CD4-positive, alpha-beta T cell treated with Interleukin-4 for 1 hour (primary cell): ENCODE measurements around the gene TRIM28.
A peak's percentile ranks its signal among the peaks of the same experiment; 100 is the strongest.
"Not testable (repeated sequence)": the region's sequence is repeated elsewhere in the genome, so short reads cannot be mapped to it uniquely, and the experiment has no call there.

ENCODE experiments used
- DNase-seq, 2 donors: peaks; one replicate each; pipeline ENCODE4 v3.0.0-alpha.2; 2020 to 2022

Gene TRIM28

DNA sequence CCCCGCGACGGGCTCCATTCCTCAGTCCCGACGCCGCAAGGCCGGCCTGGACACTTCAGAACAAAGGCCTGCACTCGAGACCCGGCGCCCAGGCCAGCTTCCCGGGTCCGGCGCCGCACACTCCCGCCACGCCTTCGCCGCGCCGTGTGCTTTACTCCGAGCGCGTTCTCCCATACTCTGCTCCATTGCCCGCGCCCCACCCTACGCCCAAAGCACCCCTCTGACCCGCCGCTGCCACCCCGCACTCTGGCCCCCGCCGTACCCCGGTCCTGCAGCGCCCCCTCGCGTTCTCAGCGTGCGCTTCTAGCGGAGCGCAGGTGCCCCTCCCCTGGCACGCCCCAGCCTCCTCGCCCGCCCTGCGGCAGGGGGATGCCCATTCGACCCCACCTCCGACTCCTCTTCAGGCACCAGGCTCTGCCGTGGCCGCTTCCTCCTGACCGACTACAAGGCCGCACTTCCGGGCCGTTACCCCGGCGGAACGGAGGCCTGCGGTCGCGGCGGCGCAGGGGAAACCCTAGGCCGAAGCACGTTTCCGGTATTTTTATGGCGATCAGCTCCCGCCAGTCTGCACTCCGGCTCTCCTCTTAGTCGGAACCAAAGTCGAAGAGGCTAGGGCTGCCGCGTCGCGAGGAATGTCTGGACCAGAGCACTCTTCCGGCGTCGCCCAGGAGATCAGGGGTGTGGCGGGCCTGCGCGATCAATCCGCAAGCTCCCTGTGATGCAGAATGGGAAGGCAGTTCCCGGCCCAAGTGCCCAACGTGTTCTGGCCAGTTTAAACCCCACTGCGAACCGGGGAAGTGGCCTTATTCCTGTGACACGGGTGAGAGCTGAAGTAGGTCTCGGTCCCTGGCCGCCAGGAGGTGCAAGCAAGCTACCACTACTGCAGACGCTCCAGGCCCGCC, 24.3 kb upstream of the TRIM28 start, which contains the start of gene ZBTB45:
Gene ZBTB45, minus strand, starts transcription at position 456 of the 902 bp plus-strand sequence. CDS start 2,137 bp downstream, outside the sequence.
- DNase-seq: peak; percentile 94

DNA sequence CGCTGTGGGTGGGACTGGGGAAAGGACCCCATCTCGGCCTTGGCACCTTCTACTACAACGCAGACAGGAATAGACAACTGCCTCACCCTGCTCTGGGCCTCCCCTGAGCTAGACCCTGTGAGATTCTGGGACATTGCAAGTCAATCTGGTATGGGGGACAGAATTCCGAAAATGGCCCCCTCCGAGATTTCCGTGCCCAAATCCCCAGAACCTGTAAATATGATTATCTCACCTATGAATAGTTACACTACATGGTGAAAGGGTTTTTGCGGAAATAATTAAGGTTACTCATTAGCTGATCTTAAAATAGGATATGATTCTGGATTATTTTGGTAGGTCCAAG, 23.6 kb upstream of the TRIM28 start:
- DNase-seq: no peak

DNA sequence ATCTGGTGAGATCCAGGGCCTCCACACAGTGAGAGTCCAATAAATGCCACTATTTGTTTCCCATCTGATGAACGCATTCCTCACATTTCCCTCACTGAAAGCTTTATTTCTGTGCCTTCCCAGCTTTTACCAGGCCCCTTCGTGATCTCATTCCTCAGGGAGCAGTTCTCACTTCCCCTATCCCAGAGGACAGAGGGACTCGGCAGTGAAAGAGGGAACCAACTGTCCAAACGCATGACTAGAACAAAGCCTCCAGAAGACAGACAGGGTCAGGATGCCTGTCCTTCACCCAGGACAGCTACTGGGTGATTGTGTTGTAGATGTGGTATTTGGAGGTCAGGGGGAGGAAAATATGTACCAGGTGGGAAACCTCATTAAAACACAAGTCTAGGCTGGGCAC, 22.2 kb upstream of the TRIM28 start:
- DNase-seq: no peak

DNA sequence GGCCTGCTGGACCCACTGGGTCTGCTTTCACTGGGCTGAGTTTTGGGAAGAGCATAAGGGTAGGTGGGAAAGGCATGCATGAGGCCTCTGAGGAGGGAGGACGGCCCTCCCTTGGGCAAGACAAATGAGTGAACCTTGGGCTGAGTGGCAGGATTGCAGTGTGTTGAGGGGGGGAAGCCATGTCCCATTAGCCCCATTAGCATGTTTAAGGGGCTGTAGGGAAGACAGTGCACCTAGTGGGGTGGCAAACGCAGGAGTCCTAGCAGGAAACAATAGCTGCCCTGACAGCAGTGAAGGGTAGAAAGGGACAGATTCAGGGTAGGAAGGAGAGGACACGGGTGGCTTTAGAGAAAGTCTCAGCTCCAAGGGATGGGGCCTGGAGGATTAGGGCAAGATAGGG, 21.2 kb upstream of the TRIM28 start:
- DNase-seq: no peak

DNA sequence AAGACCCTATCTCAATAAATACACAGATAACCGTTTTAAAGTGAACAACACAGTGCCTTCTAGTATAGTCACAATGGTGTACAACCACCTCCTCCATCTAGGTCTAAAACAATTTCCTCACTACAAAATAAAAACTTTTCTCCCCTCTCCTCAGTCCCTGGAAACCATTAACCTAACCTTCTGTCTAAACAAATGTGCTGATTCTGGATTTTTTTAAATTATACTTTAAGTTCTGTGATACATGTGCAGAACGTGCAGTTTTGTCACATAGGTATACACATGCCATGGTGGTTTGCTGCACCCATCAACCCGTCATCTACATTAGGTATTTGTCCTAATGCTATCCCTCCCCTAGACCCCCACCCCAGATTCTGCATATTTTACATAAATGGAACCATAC, 14.5 kb upstream of the TRIM28 start:
- DNase-seq: no peak

DNA sequence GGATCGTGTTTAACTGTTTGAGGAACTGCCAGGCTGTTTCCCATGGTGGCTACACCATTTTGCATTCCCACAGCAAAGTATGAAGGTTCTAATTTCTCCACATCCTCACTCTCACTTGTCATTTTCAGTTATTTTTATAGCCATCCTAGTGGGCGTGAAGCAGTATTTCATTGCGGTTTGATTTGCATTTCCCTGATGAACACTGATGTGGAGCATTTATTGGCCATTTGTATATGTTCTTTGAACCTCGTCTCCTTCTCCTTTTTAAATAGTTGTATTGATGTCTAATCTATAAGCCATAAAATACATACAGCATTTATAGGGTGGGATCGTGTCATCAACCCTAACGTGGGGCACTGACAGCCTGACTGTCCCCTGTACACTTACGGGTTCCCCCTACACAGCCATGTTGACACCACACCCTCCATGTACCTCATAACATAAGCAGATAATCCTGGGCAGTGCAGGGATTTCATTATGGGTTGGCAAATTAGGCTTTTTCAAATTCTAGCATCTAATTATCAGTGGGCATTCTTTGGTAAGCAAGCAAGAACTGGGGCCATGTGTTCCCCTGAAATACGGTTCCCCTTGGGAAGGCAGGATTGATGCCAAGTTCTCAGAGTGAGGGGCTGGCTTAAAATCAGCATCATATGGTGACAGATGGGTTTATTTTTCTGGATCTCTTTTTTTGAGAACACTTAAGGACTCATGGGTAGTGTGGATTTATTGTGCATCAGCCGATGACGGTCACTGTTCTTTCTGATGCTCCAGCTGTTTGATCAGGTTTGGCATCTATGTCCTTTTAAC, 12.6 kb upstream of the TRIM28 start:
- DNase-seq: no peak

DNA sequence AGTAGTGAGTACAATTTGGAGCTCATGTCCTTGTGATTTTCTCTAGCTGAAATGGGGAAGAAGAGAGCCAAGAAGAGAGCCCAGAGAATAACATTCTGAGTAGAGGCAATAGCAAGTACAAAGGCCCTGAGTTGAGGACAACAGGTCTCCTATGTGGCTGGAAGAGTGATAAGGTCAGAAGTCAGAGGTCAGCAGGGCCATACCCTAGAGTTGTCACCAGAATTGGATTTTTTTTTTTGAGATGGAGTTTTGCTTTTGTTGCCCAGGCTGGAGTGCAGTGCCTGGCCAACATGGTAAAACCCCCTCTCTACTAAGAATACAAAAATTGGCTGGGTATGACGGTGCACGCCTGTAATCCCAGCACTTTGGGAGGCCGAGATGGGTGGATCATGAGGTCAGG, 8.0 kb upstream of the TRIM28 start:
- no peak for DNase-seq

DNA sequence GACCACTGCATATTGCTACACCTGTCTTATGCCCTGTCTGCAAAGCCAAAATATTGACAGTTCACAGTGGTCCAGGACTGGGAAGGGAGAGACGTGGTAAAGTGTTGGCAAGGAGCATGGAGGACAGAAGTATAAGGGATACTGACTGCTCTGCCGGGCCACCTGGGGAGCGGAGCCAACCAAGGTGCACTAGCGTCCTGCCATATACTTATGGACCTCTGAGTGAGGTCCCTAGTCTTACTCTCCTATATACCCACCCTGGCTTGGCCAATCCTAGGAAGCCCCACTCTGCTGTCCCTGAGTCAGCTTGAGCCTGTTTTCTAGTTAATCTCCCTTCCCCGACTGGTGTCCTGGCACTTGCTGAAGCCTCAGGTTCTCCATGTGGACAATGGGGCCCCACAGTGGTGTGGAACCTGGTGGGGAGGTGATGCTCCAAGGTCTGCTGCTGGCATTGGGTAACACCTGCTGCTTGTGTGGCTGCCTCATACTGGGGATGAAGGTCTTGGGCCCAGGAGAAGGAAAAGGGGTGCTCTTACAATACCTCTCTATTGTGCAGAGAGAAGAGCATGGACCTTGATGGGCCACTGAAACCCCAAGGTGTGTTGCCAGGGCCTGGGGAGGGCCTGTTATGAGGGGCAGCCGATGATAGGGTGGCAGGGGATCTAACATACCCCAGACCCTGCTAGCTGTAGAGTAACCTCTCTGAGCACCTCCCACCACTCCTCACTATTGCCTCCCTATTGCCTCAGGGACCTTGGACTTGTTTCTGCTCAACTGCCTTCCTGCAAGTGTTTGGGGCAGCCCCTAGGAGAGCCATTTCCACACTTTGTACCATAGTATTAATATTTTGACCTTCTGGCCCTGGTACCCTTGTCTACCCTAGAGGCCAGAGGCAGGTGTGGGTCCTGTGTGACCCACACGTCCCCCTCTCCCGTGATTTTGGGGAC, 6.7 kb upstream of the TRIM28 start:
- DNase-seq: no peak

DNA sequence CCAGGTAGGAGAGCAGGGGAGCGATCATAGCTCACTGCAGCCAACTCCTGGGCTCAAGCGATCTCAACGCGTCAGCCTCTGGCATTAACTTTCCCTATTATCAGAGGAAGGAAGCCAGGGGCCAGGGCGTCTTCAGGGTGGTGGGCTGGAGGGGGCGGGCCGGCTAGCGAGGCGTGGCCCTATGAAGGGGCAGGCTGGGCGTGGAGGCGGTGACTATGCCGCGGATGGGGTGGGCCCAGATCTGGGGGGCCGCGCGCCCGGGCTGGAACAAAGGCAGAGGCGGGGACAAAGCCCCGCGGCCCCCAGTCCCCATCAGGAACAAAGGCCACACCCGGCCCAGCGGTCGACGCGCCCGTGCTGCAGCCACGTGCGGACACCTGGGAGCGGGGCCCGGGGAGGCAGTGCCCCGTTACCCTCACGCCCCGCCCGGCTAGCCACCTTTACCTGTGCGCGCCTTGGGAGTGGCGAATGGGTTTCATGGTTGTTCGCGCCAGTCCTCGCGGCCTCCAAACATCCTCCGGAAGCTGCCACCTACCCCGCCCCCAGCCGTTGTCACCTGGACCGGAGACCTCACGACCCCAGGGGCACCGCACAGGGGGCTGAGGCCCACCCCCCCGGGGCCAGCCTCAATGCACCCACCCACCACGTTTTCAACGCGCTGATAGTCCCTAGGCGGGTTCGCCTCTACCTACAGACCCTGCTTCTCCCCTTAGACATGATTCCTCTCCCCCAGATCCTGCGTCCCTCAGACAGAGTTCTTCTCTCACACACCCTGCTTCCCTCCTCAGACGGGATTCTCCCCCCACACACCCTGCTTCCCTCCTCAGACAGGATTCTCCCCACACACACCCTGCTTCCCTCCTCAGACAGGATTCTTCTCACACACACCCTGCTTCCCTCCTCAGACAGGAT, 5.4 kb upstream of the TRIM28 start:
- peak; percentile 36 to 47 for DNase-seq

DNA sequence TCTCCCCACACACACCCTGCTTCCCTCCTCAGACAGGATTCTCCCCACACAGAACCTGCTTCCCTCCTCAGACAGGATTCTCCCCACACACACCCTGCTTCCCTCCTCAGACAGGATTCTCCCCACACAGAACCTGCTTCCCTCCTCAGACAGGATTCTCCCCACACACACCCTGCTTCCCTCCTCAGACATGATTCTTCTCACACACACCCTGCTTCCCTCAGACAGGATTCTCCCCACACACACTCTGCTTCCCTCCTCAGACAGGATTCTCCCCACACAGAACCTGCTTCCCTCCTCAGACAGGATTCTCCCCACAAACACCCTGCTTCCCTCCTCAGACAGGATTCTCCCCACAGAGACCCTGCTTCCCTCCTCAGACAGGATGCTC, 4.7 kb upstream of the TRIM28 start:
- not testable (repeated sequence) for DNase-seq

DNA sequence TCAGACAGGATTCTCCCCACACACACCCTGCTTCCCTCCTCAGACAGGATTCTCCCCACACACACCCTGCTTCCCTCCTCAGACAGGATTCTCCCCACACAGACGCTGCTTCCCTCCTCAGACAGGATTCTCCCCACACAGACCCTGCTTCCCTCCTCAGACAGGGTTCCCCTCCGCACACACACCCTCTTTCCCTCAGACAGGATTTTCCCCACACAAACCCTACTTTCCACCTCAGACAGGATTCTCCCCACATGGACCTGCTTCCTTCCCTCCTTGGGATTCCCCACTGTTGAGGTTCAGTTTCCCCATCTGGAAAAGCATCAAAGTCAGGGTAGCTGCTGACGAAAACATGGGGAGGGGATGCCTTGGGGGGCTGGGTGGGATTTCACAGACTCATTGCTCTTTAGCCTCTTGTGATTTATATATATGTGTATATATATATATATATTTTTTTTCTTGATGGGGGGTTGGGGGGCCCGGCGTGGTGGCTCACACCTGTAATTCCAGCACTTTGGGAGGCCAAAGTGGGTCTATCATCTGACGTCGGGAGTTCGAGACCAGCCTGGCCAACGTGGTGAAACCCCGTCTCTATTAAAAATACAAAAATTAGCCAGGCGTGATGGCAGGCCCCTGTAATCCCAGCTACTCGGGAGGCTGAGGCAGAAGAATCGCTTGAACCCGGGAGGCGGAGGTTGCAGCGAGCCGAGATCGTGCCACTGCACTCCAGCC, 1.1 kb upstream of the TRIM28 start:
- not testable (repeated sequence) for DNase-seq

DNA sequence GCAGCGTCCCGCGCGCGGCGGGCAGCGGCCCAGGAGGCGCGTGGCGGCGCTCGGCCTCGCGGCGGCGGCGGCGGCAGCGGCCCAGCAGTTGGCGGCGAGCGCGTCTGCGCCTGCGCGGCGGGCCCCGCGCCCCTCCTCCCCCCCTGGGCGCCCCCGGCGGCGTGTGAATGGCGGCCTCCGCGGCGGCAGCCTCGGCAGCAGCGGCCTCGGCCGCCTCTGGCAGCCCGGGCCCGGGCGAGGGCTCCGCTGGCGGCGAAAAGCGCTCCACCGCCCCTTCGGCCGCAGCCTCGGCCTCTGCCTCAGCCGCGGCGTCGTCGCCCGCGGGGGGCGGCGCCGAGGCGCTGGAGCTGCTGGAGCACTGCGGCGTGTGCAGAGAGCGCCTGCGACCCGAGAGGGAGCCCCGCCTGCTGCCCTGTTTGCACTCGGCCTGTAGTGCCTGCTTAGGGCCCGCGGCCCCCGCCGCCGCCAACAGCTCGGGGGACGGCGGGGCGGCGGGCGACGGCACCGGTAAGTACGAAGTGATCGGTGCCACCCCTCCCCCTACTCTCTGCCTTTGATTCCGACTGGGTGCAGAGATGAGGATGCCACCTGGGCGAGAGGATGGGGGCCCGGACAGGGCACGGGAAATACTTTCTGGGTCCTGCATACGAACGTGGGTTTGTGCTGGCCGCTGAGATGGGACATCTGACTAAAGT, 874 bp downstream of the TRIM28 start:
- no peak for DNase-seq

DNA sequence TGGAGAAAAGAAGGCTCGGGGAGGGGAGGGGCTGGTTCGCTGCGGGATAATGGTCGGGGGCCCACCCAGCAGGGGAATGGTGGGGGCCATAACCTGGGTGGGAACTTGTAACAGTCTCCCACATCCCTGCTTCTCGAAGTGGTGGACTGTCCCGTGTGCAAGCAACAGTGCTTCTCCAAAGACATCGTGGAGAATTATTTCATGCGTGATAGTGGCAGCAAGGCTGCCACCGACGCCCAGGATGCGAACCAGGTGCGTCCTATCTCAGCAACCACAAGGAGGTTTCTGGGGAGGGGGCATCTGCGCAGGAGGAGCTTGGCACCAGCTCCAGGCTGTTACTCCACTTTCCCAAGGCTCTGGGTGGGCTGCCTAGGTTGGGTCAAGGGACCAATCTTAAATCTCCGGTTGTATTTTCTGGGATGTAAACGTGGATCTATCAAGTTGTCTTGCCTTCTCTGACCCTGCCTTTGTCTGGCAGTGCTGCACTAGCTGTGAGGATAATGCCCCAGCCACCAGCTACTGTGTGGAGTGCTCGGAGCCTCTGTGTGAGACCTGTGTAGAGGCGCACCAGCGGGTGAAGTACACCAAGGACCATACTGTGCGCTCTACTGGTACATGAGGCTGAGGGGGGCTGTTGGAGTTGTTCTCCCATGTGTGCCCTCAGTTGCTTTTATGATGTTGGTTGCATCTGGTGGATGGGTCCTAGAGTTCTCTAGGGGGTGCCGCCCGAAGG, 1.6 kb downstream of the TRIM28 start:
- DNase-seq: no peak

DNA sequence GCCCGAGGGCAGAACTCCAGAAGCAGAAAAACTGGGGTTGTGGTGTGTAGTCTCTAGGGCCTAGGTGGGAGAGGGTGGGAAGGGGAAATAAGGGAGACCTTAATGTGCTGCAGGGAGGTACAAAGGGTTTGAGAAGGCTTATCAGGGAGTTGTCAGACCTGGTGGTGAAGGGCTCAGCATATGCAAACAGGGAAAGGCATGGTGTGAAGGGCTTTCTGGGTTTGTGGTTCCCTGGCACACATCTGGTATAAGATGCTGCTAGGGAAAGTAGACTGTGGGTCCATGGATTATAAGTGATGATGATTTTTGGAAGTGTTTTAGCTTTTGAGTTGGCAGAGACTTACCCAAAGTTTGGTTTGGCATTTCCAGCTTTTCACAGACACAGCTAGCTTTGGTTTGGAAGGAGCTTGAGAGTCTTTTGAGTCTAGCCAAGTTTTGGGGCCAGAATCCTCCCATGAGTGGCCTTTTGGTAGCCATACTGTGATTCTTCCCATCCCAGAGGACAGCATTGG, 2.2 kb downstream of the TRIM28 start:
- no peak for DNase-seq

DNA sequence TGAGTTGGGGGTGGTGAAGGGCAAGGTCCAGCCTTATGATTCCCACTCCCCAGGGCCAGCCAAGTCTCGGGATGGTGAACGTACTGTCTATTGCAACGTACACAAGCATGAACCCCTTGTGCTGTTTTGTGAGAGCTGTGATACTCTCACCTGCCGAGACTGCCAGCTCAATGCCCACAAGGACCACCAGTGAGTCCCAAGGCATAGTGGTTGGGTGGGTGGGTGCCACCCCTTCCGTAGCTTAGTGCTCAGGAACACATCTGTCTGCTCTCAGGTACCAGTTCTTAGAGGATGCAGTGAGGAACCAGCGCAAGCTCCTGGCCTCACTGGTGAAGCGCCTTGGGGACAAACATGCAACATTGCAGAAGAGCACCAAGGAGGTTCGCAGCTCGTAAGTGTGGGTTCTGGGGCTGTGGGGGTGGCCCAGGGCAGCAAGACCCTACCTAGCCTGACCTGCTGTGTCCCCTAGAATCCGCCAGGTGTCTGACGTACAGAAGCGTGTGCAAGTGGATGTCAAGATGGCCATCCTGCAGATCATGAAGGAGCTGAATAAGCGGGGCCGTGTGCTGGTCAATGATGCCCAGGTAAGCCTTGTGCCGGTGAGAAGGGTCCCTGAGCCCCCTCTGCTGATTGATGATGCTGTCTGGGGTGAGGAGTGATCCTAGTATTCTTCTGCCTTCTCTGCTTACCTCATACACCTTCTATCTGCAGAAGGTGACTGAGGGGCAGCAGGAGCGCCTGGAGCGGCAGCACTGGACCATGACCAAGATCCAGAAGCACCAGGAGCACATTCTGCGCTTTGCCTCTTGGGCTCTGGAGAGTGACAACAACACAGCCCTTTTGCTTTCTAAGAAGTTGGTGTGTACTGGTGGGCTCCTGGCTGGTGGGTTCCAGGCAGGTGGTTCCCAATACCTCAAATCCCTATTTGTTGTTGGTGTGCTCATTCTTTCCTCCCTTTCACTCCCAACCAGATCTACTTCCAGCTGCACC, 3.8 kb downstream of the TRIM28 start:
- DNase-seq: no peak

DNA sequence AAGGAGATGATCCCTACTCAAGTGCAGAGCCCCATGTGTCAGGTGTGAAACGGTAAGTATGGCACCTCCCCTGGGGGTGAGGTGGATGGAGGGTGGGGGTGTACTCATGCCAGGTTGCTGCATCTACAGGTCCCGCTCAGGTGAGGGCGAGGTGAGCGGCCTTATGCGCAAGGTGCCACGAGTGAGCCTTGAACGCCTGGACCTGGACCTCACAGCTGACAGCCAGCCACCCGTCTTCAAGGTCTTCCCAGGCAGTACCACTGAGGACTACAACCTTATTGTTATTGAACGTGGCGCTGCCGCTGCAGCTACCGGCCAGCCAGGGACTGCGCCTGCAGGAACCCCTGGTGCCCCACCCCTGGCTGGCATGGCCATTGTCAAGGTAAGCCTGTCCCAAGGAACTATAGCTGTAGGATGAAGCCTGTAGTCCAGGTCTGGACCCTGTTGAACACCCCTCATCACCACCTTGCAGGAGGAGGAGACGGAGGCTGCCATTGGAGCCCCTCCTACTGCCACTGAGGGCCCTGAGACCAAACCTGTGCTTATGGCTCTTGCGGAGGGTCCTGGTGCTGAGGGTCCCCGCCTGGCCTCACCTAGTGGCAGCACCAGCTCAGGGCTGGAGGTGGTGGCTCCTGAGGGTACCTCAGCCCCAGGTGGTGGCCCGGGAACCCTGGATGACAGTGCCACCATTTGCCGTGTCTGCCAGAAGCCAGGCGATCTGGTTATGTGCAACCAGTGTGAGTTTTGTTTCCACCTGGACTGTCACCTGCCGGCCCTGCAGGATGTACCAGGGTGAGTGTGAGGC, 5.2 kb downstream of the TRIM28 start:
- DNase-seq: no peak

DNA sequence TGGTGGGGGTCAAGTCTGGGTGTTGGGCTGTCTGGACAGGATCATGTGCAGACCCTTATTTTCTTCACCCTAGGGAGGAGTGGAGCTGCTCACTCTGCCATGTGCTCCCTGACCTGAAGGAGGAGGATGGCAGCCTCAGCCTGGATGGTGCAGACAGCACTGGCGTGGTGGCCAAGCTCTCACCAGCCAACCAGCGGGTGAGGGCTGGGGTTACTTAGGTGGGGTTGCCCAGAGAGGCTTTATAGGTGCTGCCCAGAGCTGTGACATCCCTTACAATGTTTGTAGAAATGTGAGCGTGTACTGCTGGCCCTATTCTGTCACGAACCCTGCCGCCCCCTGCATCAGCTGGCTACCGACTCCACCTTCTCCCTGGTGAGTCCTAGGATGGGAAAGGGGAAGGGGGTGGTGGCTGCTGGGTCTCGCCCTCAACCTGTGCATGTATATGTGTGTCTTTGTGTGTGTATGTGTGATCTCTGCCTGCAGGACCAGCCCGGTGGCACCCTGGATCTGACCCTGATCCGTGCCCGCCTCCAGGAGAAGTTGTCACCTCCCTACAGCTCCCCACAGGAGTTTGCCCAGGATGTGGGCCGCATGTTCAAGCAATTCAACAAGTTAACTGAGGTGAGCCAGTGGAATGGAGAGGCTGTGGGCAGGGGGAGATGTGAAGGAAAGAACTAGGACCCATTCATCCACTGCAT, 5.9 kb downstream of the TRIM28 start:
- no peak for DNase-seq
